ENCODE data around the gene NCOA3. TPM values are rescaled to one million over a fixed set of nuclear protein-coding genes. Genes with fewer than 3 reads are reported as not detected.
A peak's percentile ranks its signal among the peaks of the same experiment; 100 is the strongest.

NCOA3 gene
- total RNA-seq, 3 donors from 2014 or later: 40.6 to 57.1 (median 45.1) TPM

- no peaks in the 10 kb centered on the region for H3K9me3 ChIP-seq
- TF ChIP-seq POLR2A (IDR thresholded peaks at IDR 0.05): no peak
- no peak for TF ChIP-seq CTCF (IDR thresholded peaks at IDR 0.05)
- no peak for TF ChIP-seq POLR2AphosphoS5 (IDR thresholded peaks at IDR 0.05)
- no peaks in the 10 kb centered on the region for H3K36me3 ChIP-seq
- DNase-seq (ENCODE audit: low spot score in 2 of 2): no peak
- no peaks in the 10 kb centered on the region for H3K27me3 ChIP-seq
- H3K4me3 ChIP-seq: no peak overlapping the region
- no peak overlapping the region for H3K27ac ChIP-seq
- intact Hi-C loops (cut with DNase I; ENCODE audit: low total_unique reads): no loop called here
- no peaks in the 10 kb centered on the region for H3K4me1 ChIP-seq
These were observed 175.4 kb downstream of the NCOA3 start for GRCh38 chr20:47676912-47677634.

GRCh38 chr20:47677635-47678453 is 176.2 kb downstream of the NCOA3 start:
- no peak for TF ChIP-seq POLR2A (IDR thresholded peaks at IDR 0.05)
- TF ChIP-seq CTCF (IDR thresholded peaks at IDR 0.05): peak; percentile 40 to 81 (median 64)
- Histone ChIP-seq H3K4me1 (no peaks in the 10 kb centered on the region), H3K27me3 (no peaks in the 10 kb centered on the region), H3K27ac (no peak overlapping the region), H3K36me3 (no peaks in the 10 kb centered on the region), H3K9me3 (no peaks in the 10 kb centered on the region), H3K4me3 (no peak overlapping the region)
- peak in 1 of 2 donors; percentile 35 for DNase-seq (ENCODE audit: low spot score in 2 of 2)
- intact Hi-C loops (cut with DNase I; ENCODE audit: low total_unique reads): no loop called here

- DNase-seq (ENCODE audit: low spot score in 2 of 2): no peak
- no peaks in the 10 kb centered on the region for H3K4me1 ChIP-seq
- H3K27me3 ChIP-seq: no peaks in the 10 kb centered on the region
- no peak overlapping the region for H3K27ac ChIP-seq
- no peak overlapping the region for H3K4me3 ChIP-seq
- intact Hi-C loops (cut with DNase I; ENCODE audit: low total_unique reads): no loop called here
- no peaks in the 10 kb centered on the region for H3K36me3 ChIP-seq
- no peaks in the 10 kb centered on the region for H3K9me3 ChIP-seq
- no peak for TF ChIP-seq POLR2AphosphoS5 (IDR thresholded peaks at IDR 0.05)
- TF ChIP-seq POLR2A (IDR thresholded peaks at IDR 0.05): no peak
- TF ChIP-seq CTCF (IDR thresholded peaks at IDR 0.05): no peak
These were observed 176.8 kb downstream of the NCOA3 start for GRCh38 chr20:47678536-47678935.

GRCh38 chr20:47679462-47679861 is 177.8 kb downstream of the NCOA3 start:
- TF ChIP-seq POLR2AphosphoS5 (IDR thresholded peaks at IDR 0.05) (no peak), POLR2A (IDR thresholded peaks at IDR 0.05) (no peak), CTCF (IDR thresholded peaks at IDR 0.05) (no peak)
- no peak overlapping the region for H3K27ac ChIP-seq
- no peaks in the 10 kb centered on the region for H3K4me1 ChIP-seq
- H3K27me3 ChIP-seq: no peaks in the 10 kb centered on the region
- H3K36me3 ChIP-seq: no peaks in the 10 kb centered on the region
- no peak overlapping the region for H3K4me3 ChIP-seq
- H3K9me3 ChIP-seq: no peaks in the 10 kb centered on the region
- intact Hi-C loops (cut with DNase I; ENCODE audit: low total_unique reads): no loop called here
- DNase-seq (ENCODE audit: low spot score in 2 of 2): no peak
